A549 (cell line): ENCODE data around the gene CHURC1. TPM values are rescaled to one million over a fixed set of nuclear protein-coding genes. Genes with fewer than 3 reads are reported as not detected.

Source experiments
- ATAC-seq, 2 experiments: fragments of 200-7000 bp in 1 of 2; fragments of >200 bp in 1 of 2; cut with Nextera tagmentation in 1 of 2; cut with Tn5 transposase in 1 of 2; 3 replicates each; pipeline versions ENCODE4 v1.8.0 to v1.9.1; 2018 to 2020; ENCODE audit warnings: mild to moderate bottlenecking in 1 of 2, moderate library complexity in 1 of 2
- CTCF ChIA-PET: fragments of 300-600 bp; sonication (Branson Sonifier 250); formaldehyde crosslinking; extraction: SDS; loops from one replicate; lab custom pipeline; 2021; ENCODE audit warnings: antibody characterized with exemption, inconsistent platforms; lab: Yijun Ruan, JAX
- POLR2A ChIA-PET: fragments of 350-600 bp; formaldehyde crosslinking; extraction: SDS; loops from one replicate; lab custom pipeline; 2021; ENCODE audit warnings: antibody characterized with exemption, inconsistent platforms; lab: Yijun Ruan, JAX
- DNase-seq, 2 experiments: peaks; one replicate each; pipeline versions ENCODE4 v3.0.0 to v3.0.0-alpha.2; 2011 to 2016; ENCODE audit warnings: low read depth in 1 of 2, low spot score in 1 of 2
- FAIRE-seq: peaks from 2 replicates; lab custom pipeline; 2011; peaks lifted over from hg19 to GRCh38; lab: Jason Lieb, UNC
- H3K27ac ChIP-seq, 2 experiments: fragments of >200 bp; sonication (Bioruptor Twin); formaldehyde crosslinking; 3 replicates each; pipeline ENCODE4 v1.5.1; 2016 to 2017
- H3K4me1 ChIP-seq: fragments of >200 bp; sonication (Bioruptor Twin); formaldehyde crosslinking; 3 replicates; pipeline ENCODE4 v1.6.1; 2016
- H3K4me2 ChIP-seq: fragments of >200 bp; sonication (Bioruptor Twin); formaldehyde crosslinking; 3 replicates; pipeline ENCODE4 v1.6.1; 2016
- H3K4me3 ChIP-seq: fragments of >200 bp; sonication (Bioruptor Twin); formaldehyde crosslinking; 3 replicates; pipeline ENCODE4 v1.5.1; 2016
- H3K9me3 ChIP-seq: fragments of >200 bp; sonication (Bioruptor Twin); formaldehyde crosslinking; 3 replicates; pipeline ENCODE4 v1.6.1; 2016
- CBX2 ChIP-seq: fragments of 200-600 bp; sonication (generic); IDR thresholded peaks from 2 replicates; pipeline ENCODE4 v1.6.1; 2016; ENCODE audit warnings: low read depth, mild to moderate bottlenecking, borderline replicate concordance
- CBX8 ChIP-seq: fragments of 200-600 bp; sonication (generic); IDR thresholded peaks from 2 replicates; pipeline ENCODE4 v1.6.1; 2016
- CHD2 ChIP-seq: fragments of 150-350 bp; IDR thresholded peaks from 2 replicates; pipeline ENCODE4 v1.6.1; 2014; ENCODE audit warnings: low read length; ENCODE audit not compliant: partially characterized antibody
- EP300 ChIP-seq, 2 experiments: fragments of >200 bp; sonication (Bioruptor Twin); formaldehyde crosslinking; IDR thresholded peaks; 2 replicates in 1 of 2; 3 replicates in 1 of 2; pipeline ENCODE4 v1.6.1; 2016 to 2017
- ESRRA ChIP-seq: fragments of 150-350 bp; IDR thresholded peaks from 2 replicates; pipeline ENCODE4 v1.6.1; 2014; ENCODE audit warnings: mild to moderate bottlenecking, low read length, borderline replicate concordance
- FOSB ChIP-seq: fragments of 250-450 bp; sonication (Bioruptor Pico); IDR thresholded peaks from 2 replicates; pipeline ENCODE4 v1.5.0; 2020; ENCODE audit warnings: mild to moderate bottlenecking, moderate library complexity
- HEYL ChIP-seq: fragments of 250-450 bp; sonication (Bioruptor Pico); IDR thresholded peaks from 2 replicates; pipeline ENCODE4 v1.8.0; 2021; ENCODE audit warnings: mild to moderate bottlenecking, moderate library complexity
- HOXB13 ChIP-seq: fragments of 250-450 bp; sonication (Bioruptor Pico); IDR thresholded peaks from 2 replicates; pipeline ENCODE4 v1.5.0; 2020; ENCODE audit warnings: low read depth, mild to moderate bottlenecking, moderate library complexity
- HOXB5 ChIP-seq: fragments of 250-450 bp; sonication (Bioruptor Pico); IDR thresholded peaks from 2 replicates; pipeline ENCODE4 v1.5.0; 2020; ENCODE audit warnings: mild to moderate bottlenecking, moderate library complexity
- JUNB ChIP-seq: fragments of >200 bp; sonication (Bioruptor Twin); formaldehyde crosslinking; IDR thresholded peaks from 2 replicates; pipeline ENCODE4 v1.6.1; 2016
- NFE2L2 ChIP-seq: fragments of 150-350 bp; conservative IDR thresholded peaks from 2 replicates; pipeline ENCODE4 v1.6.1; 2014; ENCODE audit warnings: low read length
- NPAS2 ChIP-seq: fragments of 250-450 bp; sonication (Bioruptor Pico); IDR thresholded peaks from 2 replicates; pipeline ENCODE4 v1.8.0; 2022; ENCODE audit warnings: mild to moderate bottlenecking, moderate library complexity, borderline replicate concordance
- NR3C1 ChIP-seq: fragments of >200 bp; sonication (Bioruptor Twin); formaldehyde crosslinking; IDR thresholded peaks from 3 replicates; pipeline ENCODE4 v1.6.1; 2017
- POLR2A ChIP-seq: IDR thresholded peaks from 2 replicates; pipeline ENCODE4 v1.6.1; 2012; ENCODE audit warnings: mild to moderate bottlenecking, low read length
- POLR2AphosphoS2 ChIP-seq: conservative IDR thresholded peaks from 2 replicates; pipeline ENCODE4 v1.6.1; 2012; ENCODE audit warnings: low read length, improper control_type of control experiment, inconsistent platforms
- RARB ChIP-seq: fragments of 250-450 bp; sonication (Bioruptor Pico); IDR thresholded peaks from 2 replicates; pipeline ENCODE4 v1.8.0; 2021; ENCODE audit warnings: mild to moderate bottlenecking, moderate library complexity
- RNF2 ChIP-seq: fragments of 200-600 bp; sonication (generic); IDR thresholded peaks from 2 replicates; pipeline ENCODE4 v1.6.1; 2016; ENCODE audit warnings: low read depth, mild to moderate bottlenecking, antibody characterized with exemption, moderate library complexity, borderline replicate concordance
- TFCP2L1 ChIP-seq: fragments of 250-450 bp; sonication (Bioruptor Pico); IDR thresholded peaks from 2 replicates; pipeline ENCODE4 v1.5.0; 2021; ENCODE audit warnings: mild to moderate bottlenecking
- TP53 ChIP-seq: fragments of 250-450 bp; sonication (Bioruptor Pico); IDR thresholded peaks from 2 replicates; pipeline ENCODE4 v1.5.0; 2021; ENCODE audit warnings: mild to moderate bottlenecking, moderate library complexity
- ZNF302 ChIP-seq: fragments of 250-450 bp; sonication (Bioruptor Pico); IDR thresholded peaks from 2 replicates; pipeline ENCODE4 v1.9.0; 2021; ENCODE audit warnings: inconsistent platforms, mild to moderate bottlenecking, moderate library complexity
- WGBS: methylation state at CpG from one replicate; pipeline ENCODE4 v1.1.6; 2017; ENCODE audit errors: missing lambda C conversion rate; 5-methylcytosine and 5-hydroxymethylcytosine counted together
- polyA plus RNA-seq, 4 experiments: library from polyadenylated mRNA; depleted of rRNA in 3 of 4; stranded (reverse); fragments of >200 nt; fragmentation: RNase III in 1 of 4; extraction: RNeasy Plus Mini Kit Qiagen cat#74134 plus additional on column Dnase treatment in 1 of 4; gene quantifications; 2 replicates in 3 of 4; 3 replicates in 1 of 4; pipeline ENCODE4 v1.2.3, GENCODE V29; 2011 to 2017
- TF ChIP-seq, protein P1 (sequence below): fragments of 250-450 bp; sonication (Bioruptor Pico); IDR thresholded peaks from 2 replicates; pipeline ENCODE4 v1.5.0; 2020; ENCODE audit warnings: low read depth, mild to moderate bottlenecking, moderate library complexity
- TF ChIP-seq, protein P2 (sequence below): fragments of 200-600 bp; sonication (generic); IDR thresholded peaks from 2 replicates; pipeline ENCODE4 v1.6.1; 2016; ENCODE audit warnings: antibody characterized with exemption, mild to moderate bottlenecking, moderate library complexity
- TF ChIP-seq, protein P3 (sequence below): IDR thresholded peaks from 2 replicates; pipeline ENCODE4 v1.6.1; 2012

CHURC1 gene
- polyA plus RNA-seq, 2 of the 4 experiments (the other 2 are of a cell fraction), result 151 to 153 TPM

DNA sequence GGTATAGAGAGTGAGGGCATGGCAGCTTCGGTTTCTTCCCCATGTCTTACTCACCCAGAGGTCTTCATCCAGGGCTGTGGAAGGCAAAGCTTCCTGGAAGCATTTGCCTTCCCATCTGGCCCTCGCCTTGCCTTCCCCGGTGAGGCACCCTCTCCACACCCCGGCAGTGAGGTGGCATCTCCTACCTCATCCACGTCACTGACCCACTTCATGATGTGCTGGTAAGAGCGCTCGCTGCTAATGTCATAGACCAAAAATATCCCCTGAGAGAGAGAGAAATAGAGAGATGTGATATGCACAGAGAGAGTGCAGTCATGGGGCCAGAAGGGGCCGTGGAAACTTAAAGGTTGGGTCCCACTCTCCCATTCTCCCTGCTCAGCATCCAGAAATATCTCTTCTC is 36.6 kb downstream of the CHURC1 start:
- no peaks in the 10 kb centered on the region for H3K9me3 ChIP-seq
- no peak overlapping the region for H3K27ac ChIP-seq
- TF ChIP-seq ESRRA (no peak), TP53 (CRISPR knock-in tag) (no peak), TFCP2L1 (CRISPR knock-in tag) (no peak), HOXB5 (CRISPR knock-in tag) (no peak), NPAS2 (CRISPR knock-in tag) (no peak), HOXB13 (no peak), NFE2L2 (no peak), EP300 (IDR thresholded peaks at IDR 0.05) (no peak), JUNB (no peak), CBX8 (no peak), RNF2 (no peak), FOSB (CRISPR knock-in tag) (no peak), CBX2 (no peak), POLR2AphosphoS2 (no peak), RARB (no peak), ZNF302 (no peak), CHD2 (no peak), POLR2A (no peak)
- TF ChIP-seq, protein P1, sequence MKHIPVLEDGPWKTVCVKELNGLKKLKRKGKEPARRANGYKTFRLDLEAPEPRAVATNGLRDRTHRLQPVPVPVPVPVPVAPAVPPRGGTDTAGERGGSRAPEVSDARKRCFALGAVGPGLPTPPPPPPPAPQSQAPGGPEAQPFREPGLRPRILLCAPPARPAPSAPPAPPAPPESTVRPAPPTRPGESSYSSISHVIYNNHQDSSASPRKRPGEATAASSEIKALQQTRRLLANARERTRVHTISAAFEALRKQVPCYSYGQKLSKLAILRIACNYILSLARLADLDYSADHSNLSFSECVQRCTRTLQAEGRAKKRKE (CRISPR knock-in tag), result no peak
- H3K4me2 ChIP-seq, result no peak overlapping the region
- DNase-seq, result no peak
- ATAC-seq, result no peak
- WGBS, result 96% methylated on average over 8 of the region's 8 CpGs
- H3K4me1 ChIP-seq, result no peaks in the 10 kb centered on the region
- H3K4me3 ChIP-seq, result no peak overlapping the region
- POLR2A ChIA-PET, result no interaction called here
- CTCF ChIA-PET, result interaction anchor here (1.0 kb wide), 1 partner anchor 10 kb away, joined by 3 read pairs; no protein-coding TSS in a partner anchor
- FAIRE-seq, result no peak

DNA sequence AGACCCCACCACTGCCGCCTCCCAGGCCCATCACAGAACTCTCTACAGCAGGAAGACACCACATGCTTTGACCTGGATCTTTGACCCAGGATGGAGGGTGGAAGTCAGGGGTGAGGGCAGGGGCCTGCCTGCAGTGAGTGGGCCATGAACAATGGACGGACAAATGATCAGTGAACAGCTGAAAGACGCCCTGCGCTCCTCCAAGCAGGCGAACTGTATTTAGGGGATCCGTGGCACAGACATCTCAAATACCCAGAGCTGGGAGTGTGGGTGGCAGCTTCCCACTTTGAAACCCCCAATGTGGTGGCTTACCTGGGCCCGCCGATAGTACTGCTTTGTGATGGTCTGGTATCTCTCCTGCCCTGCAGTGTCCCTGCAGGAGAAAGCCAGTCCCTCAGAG is 37.0 kb downstream of the CHURC1 start:
- H3K4me2 ChIP-seq, result no peak overlapping the region
- ATAC-seq, result no peak
- POLR2A ChIA-PET, result no interaction called here
- no peak for TF ChIP-seq HEYL (CRISPR knock-in tag)
- TF ChIP-seq, protein P2, sequence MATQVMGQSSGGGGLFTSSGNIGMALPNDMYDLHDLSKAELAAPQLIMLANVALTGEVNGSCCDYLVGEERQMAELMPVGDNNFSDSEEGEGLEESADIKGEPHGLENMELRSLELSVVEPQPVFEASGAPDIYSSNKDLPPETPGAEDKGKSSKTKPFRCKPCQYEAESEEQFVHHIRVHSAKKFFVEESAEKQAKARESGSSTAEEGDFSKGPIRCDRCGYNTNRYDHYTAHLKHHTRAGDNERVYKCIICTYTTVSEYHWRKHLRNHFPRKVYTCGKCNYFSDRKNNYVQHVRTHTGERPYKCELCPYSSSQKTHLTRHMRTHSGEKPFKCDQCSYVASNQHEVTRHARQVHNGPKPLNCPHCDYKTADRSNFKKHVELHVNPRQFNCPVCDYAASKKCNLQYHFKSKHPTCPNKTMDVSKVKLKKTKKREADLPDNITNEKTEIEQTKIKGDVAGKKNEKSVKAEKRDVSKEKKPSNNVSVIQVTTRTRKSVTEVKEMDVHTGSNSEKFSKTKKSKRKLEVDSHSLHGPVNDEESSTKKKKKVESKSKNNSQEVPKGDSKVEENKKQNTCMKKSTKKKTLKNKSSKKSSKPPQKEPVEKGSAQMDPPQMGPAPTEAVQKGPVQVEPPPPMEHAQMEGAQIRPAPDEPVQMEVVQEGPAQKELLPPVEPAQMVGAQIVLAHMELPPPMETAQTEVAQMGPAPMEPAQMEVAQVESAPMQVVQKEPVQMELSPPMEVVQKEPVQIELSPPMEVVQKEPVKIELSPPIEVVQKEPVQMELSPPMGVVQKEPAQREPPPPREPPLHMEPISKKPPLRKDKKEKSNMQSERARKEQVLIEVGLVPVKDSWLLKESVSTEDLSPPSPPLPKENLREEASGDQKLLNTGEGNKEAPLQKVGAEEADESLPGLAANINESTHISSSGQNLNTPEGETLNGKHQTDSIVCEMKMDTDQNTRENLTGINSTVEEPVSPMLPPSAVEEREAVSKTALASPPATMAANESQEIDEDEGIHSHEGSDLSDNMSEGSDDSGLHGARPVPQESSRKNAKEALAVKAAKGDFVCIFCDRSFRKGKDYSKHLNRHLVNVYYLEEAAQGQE, result no peak
- no peak for TF ChIP-seq NR3C1
- TF ChIP-seq HOXB5 (CRISPR knock-in tag), result no peak
- no peak for TF ChIP-seq FOSB (CRISPR knock-in tag)
- TF ChIP-seq NPAS2 (CRISPR knock-in tag), result no peak
- TF ChIP-seq POLR2AphosphoS2, result no peak
- TF ChIP-seq, protein P3, sequence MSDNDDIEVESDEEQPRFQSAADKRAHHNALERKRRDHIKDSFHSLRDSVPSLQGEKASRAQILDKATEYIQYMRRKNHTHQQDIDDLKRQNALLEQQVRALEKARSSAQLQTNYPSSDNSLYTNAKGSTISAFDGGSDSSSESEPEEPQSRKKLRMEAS, result no peak
- WGBS, result 96% methylated on average over 8 of the region's 8 CpGs
- no peak for FAIRE-seq
- CTCF ChIA-PET, result interaction anchor here (1.0 kb wide), 1 partner anchor 10 kb away, joined by 3 read pairs; no protein-coding TSS in a partner anchor
- no peak overlapping the region for H3K4me3 ChIP-seq
- H3K4me1 ChIP-seq, result no peaks in the 10 kb centered on the region
- no peak overlapping the region for H3K27ac ChIP-seq
- no peak for DNase-seq
- H3K9me3 ChIP-seq, result no peaks in the 10 kb centered on the region
